BLaER1 (cell line): ENCODE data around the gene PALLD.

Source experiments
- H3K27ac ChIP-seq: shearing (Covaris generic); formaldehyde crosslinking; 2 replicates; pipeline ENCODE4 v1.8.1; 2022
- H3K27me3 ChIP-seq: shearing (Covaris generic); formaldehyde crosslinking; 2 replicates; pipeline ENCODE4 v1.8.1; 2022
- H3K36me3 ChIP-seq: shearing (Covaris generic); formaldehyde crosslinking; 2 replicates; pipeline ENCODE4 v1.8.1; 2022
- H3K4me1 ChIP-seq: shearing (Covaris generic); formaldehyde crosslinking; 2 replicates; pipeline ENCODE4 v1.8.1; 2022
- H3K4me2 ChIP-seq: shearing (Covaris generic); formaldehyde crosslinking; 2 replicates; pipeline ENCODE4 v1.8.1; 2022
- H3K4me3 ChIP-seq: shearing (Covaris generic); formaldehyde crosslinking; 2 replicates; pipeline ENCODE4 v1.8.1; 2022
- H3K9ac ChIP-seq: shearing (Covaris generic); formaldehyde crosslinking; 2 replicates; pipeline ENCODE4 v1.8.1; 2022
- H3K9me3 ChIP-seq: shearing (Covaris generic); formaldehyde crosslinking; 2 replicates; pipeline ENCODE4 v1.8.1; 2022
- H4K20me1 ChIP-seq: shearing (Covaris generic); formaldehyde crosslinking; 2 replicates; pipeline ENCODE4 v1.8.1; 2022
- Cebpa-rat ChIP-seq: shearing (Covaris generic); IDR thresholded peaks from 2 replicates; pipeline ENCODE4 v1.8.1; 2022

PALLD gene

DNA sequence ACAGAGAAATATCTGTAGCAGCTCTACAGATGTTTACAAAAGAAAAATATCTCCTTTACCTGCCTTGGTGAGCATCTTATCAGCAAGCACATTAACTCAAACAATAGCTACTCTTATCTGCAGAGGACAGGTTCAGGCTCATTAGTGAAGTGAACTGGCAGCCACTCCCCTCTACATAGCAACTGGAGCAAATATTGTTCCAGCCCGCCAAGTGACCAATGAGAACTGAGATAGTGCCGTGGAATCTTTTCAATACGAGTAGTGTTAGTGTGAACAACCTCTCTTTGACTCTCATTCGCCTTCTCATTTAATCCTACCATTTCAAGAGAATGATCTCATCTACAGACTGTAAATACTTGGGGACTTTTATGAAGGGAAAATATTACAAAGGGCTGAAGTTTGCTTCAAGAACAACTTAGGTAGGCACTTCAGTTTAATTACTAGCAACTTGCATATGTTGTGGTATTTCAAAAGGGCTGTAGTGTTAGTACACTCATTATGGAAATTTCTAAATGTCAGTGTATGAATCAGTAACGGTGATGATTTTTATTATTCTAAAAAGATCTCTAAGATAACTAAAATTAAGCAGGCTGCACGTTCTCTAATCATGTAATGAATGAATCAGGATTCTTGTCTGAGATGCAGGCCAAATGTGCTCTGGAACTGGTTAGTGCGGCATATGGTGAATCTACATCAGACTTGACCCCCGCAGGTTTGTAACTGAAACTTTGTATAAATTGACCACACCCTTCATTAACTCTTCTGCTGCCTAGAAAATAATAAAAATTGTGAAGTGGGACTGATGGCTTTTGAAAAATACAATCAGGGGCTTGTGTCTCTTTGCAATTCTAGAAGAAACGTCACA is 72.4 kb downstream of the PALLD start:
- Histone ChIP-seq H3K4me1 (no peaks in the 10 kb centered on the region), H3K36me3 (no peaks in the 10 kb centered on the region), H3K9ac (no peak overlapping the region), H4K20me1 (no peaks in the 10 kb centered on the region), H3K4me3 (no peak overlapping the region), H3K4me2 (no peak overlapping the region), H3K9me3 (no peaks in the 10 kb centered on the region), H3K27ac (no peak overlapping the region), H3K27me3 (no peaks in the 10 kb centered on the region)
- TF ChIP-seq Cebpa-rat = no peak

DNA sequence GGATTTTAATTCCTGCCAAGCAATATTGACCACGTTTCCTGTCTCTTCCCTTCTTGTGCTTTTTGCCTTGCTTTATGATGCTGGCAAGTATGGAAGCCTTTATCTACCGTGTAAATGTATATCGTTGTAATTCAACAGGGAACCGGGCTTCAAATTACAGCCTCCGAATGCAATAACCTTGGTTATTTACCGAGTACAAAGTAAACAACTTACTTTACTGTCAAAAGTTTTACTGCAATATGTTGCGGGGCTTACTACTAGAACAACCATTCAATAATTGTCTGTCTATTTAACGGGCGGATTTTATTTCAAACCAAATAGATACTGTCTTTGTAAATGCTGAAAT is 73.1 kb downstream of the PALLD start:
- Histone ChIP-seq H3K27ac (no peak overlapping the region), H3K4me2 (no peak overlapping the region)
- TF ChIP-seq Cebpa-rat = no peak

GRCh38 chr4:168570466-168570865 is 73.6 kb downstream of the PALLD start:
- Histone ChIP-seq H3K4me3 (no peak overlapping the region), H3K36me3 (no peaks in the 10 kb centered on the region), H3K9me3 (no peaks in the 10 kb centered on the region), H3K4me1 (no peaks in the 10 kb centered on the region), H3K4me2 (no peak overlapping the region), H4K20me1 (no peaks in the 10 kb centered on the region), H3K9ac (no peak overlapping the region), H3K27ac (no peak overlapping the region), H3K27me3 (no peaks in the 10 kb centered on the region)
- TF ChIP-seq Cebpa-rat = no peak

More for the DNA sequence above, 73.1 kb downstream of the PALLD start:
- no peaks in the 10 kb centered on the region for H4K20me1 ChIP-seq
- no peak overlapping the region for H3K4me3 ChIP-seq
- no peaks in the 10 kb centered on the region for H3K36me3 ChIP-seq
- no peaks in the 10 kb centered on the region for H3K27me3 ChIP-seq
- H3K4me1 ChIP-seq = no peaks in the 10 kb centered on the region
- H3K9ac ChIP-seq = no peak overlapping the region
- no peaks in the 10 kb centered on the region for H3K9me3 ChIP-seq

GRCh38 chr4:168572002-168572401 is 75.2 kb downstream of the PALLD start:
- Histone ChIP-seq H3K27me3 (no peaks in the 10 kb centered on the region), H3K4me3 (no peak overlapping the region), H3K9ac (no peak overlapping the region), H3K4me1 (no peaks in the 10 kb centered on the region), H3K36me3 (no peaks in the 10 kb centered on the region), H4K20me1 (no peaks in the 10 kb centered on the region), H3K27ac (no peak overlapping the region), H3K9me3 (no peaks in the 10 kb centered on the region), H3K4me2 (no peak overlapping the region)
- no peak for TF ChIP-seq Cebpa-rat

DNA sequence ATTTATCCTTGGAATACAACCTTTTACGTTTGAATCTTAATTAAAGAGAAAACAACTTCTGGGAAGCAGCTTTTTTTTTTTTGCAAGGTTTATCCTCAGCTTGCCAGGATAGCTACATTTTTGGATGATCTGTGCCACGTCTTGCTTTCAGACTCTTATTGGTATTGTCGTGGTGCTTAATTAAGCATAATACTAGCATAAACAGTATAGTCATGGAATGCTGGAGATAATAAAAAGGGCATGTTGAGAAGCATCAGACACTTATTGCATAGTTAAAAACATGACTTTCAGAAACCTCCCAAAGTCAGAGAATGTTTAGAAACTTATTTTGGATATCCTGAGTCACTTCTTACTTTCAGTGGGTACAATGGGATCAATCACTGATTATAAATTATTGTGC is 77.0 kb downstream of the PALLD start:
- Histone ChIP-seq H3K36me3 (no peaks in the 10 kb centered on the region), H3K27ac (no peak overlapping the region), H3K4me2 (no peak overlapping the region)

GRCh38 chr4:168574581-168575295 is 77.9 kb downstream of the PALLD start:
- Histone ChIP-seq H3K27ac (no peak overlapping the region), H3K4me1 (no peaks in the 10 kb centered on the region), H3K9me3 (no peaks in the 10 kb centered on the region), H3K4me2 (no peak overlapping the region), H3K9ac (no peak overlapping the region), H3K27me3 (no peaks in the 10 kb centered on the region), H4K20me1 (no peaks in the 10 kb centered on the region), H3K36me3 (no peaks in the 10 kb centered on the region), H3K4me3 (no peak overlapping the region)
- no peak for TF ChIP-seq Cebpa-rat

More for the DNA sequence above, 77.0 kb downstream of the PALLD start:
- no peak for TF ChIP-seq Cebpa-rat
- Histone ChIP-seq H3K4me1 (no peaks in the 10 kb centered on the region), H3K27me3 (no peaks in the 10 kb centered on the region), H3K4me3 (no peak overlapping the region), H3K9me3 (no peaks in the 10 kb centered on the region), H4K20me1 (no peaks in the 10 kb centered on the region), H3K9ac (no peak overlapping the region)

DNA sequence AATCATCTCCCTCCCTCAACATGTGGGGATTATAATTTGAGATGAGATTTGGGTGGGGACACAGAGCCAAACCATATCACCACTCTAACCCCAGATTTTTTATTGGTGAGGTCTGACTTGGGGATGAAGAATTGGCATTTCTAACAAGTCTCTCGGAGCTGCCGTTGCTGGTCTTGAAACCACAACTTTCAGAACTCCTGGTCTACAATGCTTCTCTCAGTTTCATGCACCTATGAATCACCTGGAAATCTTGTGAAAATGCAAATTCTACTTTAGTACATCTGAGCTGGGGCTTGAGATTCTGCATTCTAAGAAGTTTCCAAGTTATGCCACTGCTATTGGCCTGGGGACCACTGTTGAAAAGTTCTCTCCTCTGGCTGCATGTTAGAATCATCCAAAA is 78.6 kb downstream of the PALLD start:
- TF ChIP-seq Cebpa-rat = no peak
- H3K4me2 ChIP-seq = no peak overlapping the region

DNA sequence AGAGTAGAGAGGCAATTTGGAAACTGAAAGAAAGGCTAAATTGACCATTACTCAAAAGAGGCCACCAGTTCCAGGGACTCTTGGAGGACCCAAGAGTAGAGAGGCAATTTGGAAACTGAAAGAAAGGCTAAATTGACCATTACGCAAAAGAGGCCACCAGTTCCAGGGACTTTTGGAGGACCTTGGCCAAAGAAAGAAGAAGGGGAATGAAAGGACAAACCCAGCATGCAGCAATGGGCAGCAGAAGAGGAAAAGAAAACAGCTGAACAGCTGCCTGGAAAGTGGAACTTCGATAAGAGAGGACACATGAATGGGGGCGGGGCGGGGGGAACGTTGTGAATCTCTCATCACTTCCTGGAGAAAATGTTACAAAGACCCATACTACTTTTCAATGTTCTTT is 80.8 kb downstream of the PALLD start:
- H3K4me2 ChIP-seq = no peak overlapping the region
- TF ChIP-seq Cebpa-rat = no peak

More for the DNA sequence above, 78.6 kb downstream of the PALLD start:
- Histone ChIP-seq H3K36me3 (no peaks in the 10 kb centered on the region), H3K4me1 (no peaks in the 10 kb centered on the region), H3K9ac (no peak overlapping the region), H3K4me3 (no peak overlapping the region), H3K27me3 (no peaks in the 10 kb centered on the region), H3K27ac (no peak overlapping the region), H4K20me1 (no peaks in the 10 kb centered on the region), H3K9me3 (no peaks in the 10 kb centered on the region)

GRCh38 chr4:168580228-168580627 is 83.4 kb downstream of the PALLD start:
- H3K4me1 ChIP-seq = no peaks in the 10 kb centered on the region
- no peak for TF ChIP-seq Cebpa-rat
- no peak overlapping the region for H3K27ac ChIP-seq
- H3K9ac ChIP-seq = no peak overlapping the region
- H3K27me3 ChIP-seq = no peaks in the 10 kb centered on the region
- H3K4me3 ChIP-seq = no peak overlapping the region
- H3K36me3 ChIP-seq = no peaks in the 10 kb centered on the region
- no peaks in the 10 kb centered on the region for H4K20me1 ChIP-seq
- no peak overlapping the region for H3K4me2 ChIP-seq
- no peaks in the 10 kb centered on the region for H3K9me3 ChIP-seq

More for the DNA sequence above, 80.8 kb downstream of the PALLD start:
- Histone ChIP-seq H3K9me3 (no peaks in the 10 kb centered on the region), H3K9ac (no peak overlapping the region), H3K36me3 (no peaks in the 10 kb centered on the region), H4K20me1 (no peaks in the 10 kb centered on the region), H3K4me3 (no peak overlapping the region), H3K27me3 (no peaks in the 10 kb centered on the region), H3K27ac (no peak overlapping the region), H3K4me1 (no peaks in the 10 kb centered on the region)

DNA sequence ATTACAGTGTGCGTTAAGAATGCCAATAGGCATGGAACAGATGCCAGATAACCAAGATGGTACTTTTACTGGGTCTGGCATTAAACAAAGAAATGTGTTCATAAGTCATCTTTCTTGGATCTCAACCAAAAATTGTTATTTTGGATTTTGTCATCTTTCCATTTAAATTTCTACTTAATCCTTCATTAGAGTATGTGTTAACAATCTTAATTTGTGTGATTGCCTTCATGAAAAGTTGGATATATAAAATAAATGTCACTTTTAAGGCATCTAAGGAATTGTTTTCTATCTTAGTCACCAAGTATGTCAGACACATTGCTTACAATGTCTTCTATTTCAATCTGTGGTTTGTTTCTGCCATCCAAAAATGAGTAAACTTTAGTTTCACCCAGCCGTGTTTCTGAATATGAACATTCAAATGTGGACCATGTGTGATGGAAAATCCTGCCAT is 87.5 kb downstream of the PALLD start:
- no peaks in the 10 kb centered on the region for H3K9me3 ChIP-seq
- no peak overlapping the region for H3K27ac ChIP-seq
- no peak for TF ChIP-seq Cebpa-rat
- no peaks in the 10 kb centered on the region for H3K27me3 ChIP-seq
- no peak overlapping the region for H3K4me2 ChIP-seq
- no peaks in the 10 kb centered on the region for H4K20me1 ChIP-seq
- no peak overlapping the region for H3K9ac ChIP-seq
- H3K4me3 ChIP-seq = no peak overlapping the region
- no peaks in the 10 kb centered on the region for H3K36me3 ChIP-seq
- no peaks in the 10 kb centered on the region for H3K4me1 ChIP-seq
